Femur (tissue), 1 donor: ENCODE results near the gene MAGI3.
"Not testable (repeated sequence)": the region's sequence is repeated elsewhere in the genome, so short reads cannot be mapped to it uniquely, and the experiment has no call there.

ENCODE experiments used
- DNase-seq: peaks from one replicate; pipeline ENCODE4 v3.0.0-alpha.2; 2017

MAGI3 gene

DNA sequence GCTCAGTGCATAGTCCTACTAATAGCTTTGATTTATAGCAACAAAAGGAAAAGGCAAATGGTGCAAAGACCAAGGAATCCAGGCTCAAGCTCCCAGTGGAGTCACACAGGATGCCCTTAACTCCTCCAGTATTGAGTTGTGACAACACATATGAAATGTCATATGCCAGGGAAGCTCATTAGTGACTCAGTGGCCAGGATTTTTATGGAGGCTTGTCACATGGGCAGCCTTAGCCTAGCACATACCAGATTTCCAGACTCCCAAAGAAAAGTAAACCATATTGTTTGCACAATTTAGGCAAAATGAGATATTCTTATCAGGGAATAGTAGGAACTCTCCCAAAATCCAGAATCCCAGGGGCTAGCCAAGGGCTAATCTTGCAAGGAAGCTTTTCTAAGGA is 129.2 kb downstream of the MAGI3 start:
- DNase-seq, result no peak

DNA sequence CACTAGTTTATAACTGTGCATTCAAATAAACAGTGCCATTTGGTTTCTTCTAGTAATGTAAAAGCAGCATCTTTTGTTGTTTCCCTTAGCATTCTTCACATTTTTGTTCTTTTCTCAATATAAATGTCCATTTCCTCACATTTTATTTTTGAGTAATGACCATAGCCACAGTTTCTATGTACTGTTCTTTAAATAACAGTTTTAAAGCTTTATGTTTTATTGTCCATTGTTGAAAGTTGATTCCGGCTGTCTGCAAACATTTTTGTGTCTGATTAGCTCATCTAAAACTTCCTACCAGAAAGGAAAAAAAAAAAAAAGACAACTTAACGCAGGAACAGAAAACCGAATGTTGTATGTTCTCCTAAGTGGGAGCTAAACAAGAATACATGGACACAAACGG is 139.7 kb downstream of the MAGI3 start:
- DNase-seq, result no peak

GRCh38 chr1:113531321-113531720 is 141.0 kb downstream of the MAGI3 start:
- DNase-seq, result no peak

DNA sequence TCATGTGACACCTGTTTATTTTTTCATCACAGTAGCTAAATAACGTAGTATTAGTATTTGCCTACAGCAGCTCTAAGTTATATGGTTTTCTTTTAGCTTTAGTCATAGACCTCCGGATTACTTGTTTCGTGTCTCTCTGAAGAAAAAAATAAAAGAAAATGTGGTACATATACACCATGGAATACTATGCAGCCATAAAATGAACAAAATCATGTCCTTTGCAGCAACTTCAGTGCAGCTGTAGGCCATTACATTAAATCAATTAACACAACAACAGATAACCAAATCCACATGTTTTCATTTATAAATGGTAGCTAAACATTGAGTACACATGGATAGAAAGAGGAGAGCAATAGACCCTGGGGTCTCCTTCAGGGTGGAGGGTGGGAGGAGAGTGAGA is 142.7 kb downstream of the MAGI3 start:
- no peak for DNase-seq

DNA sequence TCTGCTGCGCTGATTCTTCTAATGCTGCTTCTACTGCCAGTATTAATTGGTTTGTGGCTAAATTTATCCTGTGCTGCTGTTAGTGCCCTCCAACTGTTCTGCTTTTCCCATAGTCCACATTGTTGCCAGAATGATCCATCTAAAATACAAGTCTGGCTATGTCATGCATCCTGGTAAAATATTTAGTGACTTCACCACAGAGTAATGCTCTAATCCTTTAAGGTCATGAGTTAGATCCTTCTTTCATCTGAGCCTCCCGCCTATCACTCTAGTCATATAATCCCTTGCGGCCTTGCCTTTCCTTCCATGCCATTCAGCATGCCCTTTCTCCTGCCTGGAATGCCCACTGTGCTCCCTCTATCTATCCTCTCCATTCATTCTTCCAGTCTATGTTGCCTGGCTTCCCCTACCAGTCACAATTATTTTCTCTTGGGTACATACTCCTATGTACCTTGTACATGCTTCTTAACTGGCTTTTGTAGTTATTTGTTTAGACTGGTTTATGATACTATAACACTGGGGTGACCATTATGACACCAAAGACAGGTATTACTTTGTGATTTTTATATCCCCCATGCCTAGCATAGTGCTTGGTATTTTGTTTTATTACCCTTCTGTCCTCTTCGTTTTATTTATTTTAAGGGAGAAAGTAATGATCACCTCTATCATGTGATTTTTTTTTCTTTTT is 144.0 kb downstream of the MAGI3 start:
- DNase-seq, result no peak

GRCh38 chr1:113534875-113535274 is 144.6 kb downstream of the MAGI3 start:
- DNase-seq, result peak; percentile 36

GRCh38 chr1:113536182-113536780 is 146.0 kb downstream of the MAGI3 start:
- DNase-seq, result no peak

DNA sequence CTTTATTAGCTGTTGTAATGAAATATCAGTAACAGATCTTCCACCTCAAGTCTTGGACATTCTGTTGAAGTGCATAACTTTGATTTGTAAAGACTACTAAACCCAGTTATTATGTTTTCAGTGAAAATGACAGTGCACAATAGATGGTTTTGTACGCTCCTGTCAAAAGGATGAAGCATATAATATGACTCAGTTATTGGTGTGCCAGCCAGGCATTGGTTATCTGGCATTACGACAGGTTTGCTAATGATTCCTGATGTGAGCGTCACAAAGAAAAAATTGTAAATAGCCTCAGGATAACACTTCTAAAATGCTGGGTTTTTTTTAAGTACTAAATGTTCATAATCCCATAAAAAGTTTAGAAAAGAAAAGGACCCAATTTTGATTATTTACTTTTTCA is 147.9 kb downstream of the MAGI3 start:
- DNase-seq, result no peak

DNA sequence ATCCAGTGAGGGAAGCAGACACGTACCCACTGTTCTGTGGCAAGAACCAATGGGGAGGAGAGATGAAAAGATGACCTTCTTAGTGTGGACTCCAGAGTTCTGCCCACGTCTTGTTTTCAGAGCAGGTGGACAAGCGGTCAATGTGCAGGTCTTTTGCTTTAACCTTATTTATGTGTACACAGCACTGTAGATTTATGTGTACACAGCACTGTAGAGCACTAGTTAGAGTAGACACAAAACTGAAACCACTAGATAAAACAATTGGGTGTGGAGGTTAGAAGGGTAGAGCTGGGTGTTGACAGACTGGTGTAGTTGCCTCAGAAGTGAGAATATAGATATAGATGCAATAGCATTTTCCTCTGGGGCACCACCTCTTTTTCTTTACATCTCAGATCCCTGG is 150.0 kb downstream of the MAGI3 start:
- no peak for DNase-seq

DNA sequence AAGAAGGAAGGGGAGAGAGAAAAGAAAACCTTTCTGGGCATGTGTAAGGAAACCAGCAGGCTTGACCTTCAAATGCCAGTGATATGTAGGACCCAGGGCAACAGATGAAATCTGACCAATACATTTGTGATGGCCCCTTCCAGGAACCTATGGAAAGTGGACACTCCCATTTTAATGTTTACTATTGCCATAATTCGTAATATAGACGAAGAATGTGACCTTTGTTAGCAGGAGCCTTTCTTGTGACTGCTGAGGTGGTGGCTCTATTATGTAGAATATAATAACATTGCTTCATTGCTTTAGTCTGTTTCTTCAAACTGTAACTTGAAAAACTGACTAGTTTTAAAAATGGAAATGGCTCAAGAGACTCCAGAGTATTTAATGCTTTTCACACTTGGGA is 150.8 kb downstream of the MAGI3 start:
- no peak for DNase-seq

- no peak for DNase-seq
Observed at GRCh38 chr1:113542221-113542701, 151.9 kb downstream of the MAGI3 start.

GRCh38 chr1:113543110-113543509 is 152.8 kb downstream of the MAGI3 start:
- DNase-seq, result no peak

GRCh38 chr1:113545210-113545609 is 154.9 kb downstream of the MAGI3 start:
- no peak for DNase-seq

- DNase-seq, result no peak
Observed at GRCh38 chr1:113545626-113546025, 155.3 kb downstream of the MAGI3 start.

- DNase-seq, result no peak
Observed at GRCh38 chr1:113551728-113552127, 161.4 kb downstream of the MAGI3 start.

- no peak for DNase-seq
Observed at GRCh38 chr1:113552244-113552643, 161.9 kb downstream of the MAGI3 start.

GRCh38 chr1:113557187-113557586 is 166.9 kb downstream of the MAGI3 start:
- DNase-seq, result no peak

DNA sequence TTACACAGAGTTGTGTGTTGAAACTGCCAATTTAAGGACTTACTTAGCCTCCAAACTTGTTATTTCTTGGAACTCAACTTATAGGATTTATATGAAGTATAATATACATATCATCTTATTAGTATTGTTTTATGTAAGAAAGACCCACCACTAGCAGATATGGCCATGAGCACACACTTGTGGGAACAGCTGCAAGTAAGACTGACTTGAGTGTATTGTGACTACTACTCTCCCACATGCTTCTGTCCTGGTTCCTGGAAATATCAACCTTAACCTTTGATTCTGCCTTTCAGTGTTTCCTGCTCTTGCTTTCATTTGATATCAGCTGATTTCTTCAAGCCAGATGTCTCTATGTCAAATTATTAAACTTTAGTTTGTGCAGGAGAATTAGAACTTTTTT is 175.3 kb downstream of the MAGI3 start:
- DNase-seq, result no peak

- DNase-seq, result no peak
Observed at GRCh38 chr1:113567427-113567826, 177.1 kb downstream of the MAGI3 start.

DNA sequence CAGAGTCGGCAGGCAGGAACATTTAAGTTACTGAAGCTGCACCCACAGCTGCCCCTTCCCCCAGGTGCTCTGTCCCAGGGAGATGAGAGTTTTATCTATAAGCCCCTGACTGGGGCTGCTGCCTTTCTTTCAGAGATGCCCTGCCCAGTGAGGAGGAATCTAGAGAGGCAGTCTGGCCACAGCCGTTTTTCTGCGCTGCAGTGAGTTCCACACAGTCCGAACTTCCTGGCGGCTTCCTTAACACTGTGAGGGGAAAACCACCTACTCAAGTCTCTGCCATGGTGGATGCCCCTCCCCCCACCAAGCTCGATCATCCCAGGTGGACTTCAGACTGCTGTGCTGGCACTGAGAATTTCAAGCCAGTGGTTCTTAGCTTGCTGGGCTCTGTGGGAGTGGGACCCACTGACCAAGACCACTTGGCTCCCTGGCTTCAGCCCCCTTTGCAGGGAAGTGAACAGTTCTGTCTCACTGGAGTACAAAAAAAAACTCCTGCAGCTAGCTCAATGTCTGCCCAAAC is 185.5 kb downstream of the MAGI3 start:
- not testable (repeated sequence) for DNase-seq

DNA sequence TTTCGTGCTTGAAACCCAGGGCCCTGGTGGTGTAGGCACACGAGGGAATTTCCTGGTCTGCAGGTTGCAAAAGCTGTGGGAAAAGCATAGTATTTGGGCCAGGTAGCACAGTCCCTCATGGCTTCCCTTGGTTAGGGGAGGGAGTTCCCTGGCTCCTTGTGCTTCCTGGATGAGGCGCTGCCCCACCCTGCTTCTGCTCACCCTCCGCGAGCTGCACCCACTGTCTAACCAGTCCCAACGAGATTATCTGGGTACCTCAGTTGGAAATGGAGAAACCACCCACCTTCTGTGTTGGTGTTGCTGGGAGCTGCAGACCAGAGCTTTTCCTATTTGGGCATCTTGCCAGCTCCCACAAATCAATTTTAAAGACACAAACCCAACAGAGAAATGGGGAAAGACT is 186.0 kb downstream of the MAGI3 start:
- no peak for DNase-seq

DNA sequence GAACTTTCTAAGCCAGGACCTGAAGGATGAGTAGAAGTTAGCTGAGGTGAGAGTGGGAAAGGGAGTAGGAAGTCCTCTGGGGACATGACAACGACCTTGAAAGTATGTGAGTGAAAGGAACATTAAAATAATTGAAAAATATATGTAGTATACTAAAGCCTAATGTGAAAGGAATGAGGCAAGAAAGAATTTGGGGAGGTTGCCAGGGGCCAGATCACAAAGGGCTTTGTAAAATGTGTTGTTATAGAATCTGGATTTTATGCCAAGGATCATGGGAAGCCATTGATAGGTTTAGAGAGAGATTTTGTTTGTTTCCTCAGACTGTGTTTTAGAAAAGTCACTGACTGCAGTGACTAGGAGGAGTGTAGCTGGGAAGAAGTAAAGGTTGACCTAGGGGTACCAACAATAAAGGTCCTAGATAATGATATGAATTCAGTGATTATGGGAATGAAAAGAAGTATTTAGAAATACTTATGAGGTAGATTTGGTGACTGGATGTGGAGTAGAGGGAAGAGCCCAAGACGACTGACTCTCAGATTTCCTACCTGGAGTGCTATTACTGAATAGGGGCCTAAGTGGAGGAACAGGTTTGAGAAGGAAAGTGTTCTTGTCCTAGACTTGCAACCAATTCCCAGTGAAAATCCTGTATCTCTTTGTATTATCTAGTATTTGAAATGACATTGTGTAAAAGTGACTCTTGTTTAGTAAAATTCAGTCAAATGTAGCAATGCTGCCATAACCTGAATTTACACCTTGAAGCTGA is 189.1 kb downstream of the MAGI3 start:
- DNase-seq, result no peak

- no peak for DNase-seq
Observed at GRCh38 chr1:113581323-113581722, 191.0 kb downstream of the MAGI3 start.

GRCh38 chr1:113582084-113582483 is 191.8 kb downstream of the MAGI3 start:
- DNase-seq, result no peak
